CD4-positive, alpha-beta T cell treated with Interleukin-15 for 1 hour (primary cell): ENCODE measurements around the gene THOC2.
"Not testable (repeated sequence)": the region's sequence is repeated elsewhere in the genome, so short reads cannot be mapped to it uniquely, and the experiment has no call there.

Source experiments
- DNase-seq: peaks from one replicate; pipeline ENCODE4 v3.0.0-alpha.2; 2020

THOC2 gene

GRCh38 chrX:123736333-123736921, 3.6 kb upstream of the THOC2 start:
- DNase-seq = no peak

DNA sequence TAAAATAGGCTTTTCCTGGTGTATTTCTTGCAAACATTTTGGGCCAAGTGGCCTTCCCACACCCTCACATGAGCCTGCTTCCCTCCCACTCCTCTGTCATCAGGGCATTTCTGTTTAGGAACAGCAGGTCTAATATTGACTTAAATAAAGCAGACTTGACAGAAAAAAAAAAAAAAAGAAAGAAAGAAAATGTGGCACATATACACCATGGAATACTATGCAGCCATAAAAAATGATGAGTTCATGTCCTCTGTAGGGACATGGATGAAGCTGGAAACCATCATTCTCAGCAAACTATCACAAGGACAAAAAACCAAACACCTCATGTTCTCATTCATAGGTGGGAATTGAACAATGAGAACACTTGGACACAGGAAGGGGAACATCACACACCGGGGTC, 2.3 kb upstream of the THOC2 start:
- DNase-seq = not testable (repeated sequence)

DNA sequence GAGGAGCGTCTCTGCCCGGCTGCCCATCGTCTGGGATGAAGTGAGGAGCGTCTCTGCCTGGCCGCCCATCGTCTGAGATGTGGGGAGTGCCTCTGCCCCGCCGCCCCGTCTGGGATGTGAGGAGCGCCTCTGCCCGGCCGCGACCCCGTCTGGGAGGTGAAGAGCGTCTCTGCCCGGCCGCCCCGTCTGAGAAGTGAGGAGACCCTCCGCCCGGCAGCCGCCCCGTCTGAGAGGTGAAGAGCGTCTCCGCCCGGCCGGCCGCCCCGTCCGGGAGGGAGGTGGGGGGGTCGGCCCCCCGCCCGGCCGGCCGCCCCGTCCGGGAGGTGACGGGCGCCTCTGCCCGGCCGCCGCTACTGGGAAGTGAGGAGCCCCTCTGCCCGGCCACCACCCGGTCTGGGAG, 1.2 kb upstream of the THOC2 start:
- DNase-seq = not testable (repeated sequence)

GRCh38 chrX:123731987-123732669, 724 bp downstream of the THOC2 start:
- DNase-seq = no peak

DNA sequence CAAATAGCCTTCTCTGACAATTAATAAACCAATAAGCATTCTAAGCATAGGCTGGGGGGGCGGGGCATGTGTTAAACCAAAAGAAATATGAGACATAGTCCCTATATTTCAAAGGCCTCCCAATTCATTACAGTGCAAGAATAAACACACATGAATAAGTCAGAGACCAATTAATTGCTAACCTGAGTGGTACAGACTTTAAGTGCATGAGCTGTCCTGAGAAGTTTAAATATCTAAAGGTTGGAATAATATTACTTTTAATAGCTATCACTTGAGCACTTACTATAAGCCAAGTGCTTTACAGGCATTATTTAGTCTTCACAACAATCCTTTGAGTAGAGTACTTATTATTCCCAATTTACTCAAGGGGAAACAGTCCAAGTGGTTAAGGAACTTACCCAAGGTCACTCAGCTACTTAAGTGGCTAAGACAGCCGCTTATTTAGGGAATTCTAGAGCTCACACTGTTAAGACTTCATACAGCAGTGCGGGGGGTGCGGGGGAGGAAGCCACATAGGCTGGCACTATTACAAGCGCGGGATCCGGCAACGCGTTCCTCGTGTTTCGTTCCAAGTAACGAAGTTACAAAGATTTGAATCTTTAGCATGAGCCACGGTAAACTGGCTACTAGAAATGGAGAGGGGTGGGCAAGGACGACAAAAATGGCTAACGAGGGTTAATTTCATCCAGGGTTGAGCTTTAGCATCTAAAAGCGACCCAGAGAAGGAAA, 1.4 kb downstream of the THOC2 start:
- DNase-seq = no peak

DNA sequence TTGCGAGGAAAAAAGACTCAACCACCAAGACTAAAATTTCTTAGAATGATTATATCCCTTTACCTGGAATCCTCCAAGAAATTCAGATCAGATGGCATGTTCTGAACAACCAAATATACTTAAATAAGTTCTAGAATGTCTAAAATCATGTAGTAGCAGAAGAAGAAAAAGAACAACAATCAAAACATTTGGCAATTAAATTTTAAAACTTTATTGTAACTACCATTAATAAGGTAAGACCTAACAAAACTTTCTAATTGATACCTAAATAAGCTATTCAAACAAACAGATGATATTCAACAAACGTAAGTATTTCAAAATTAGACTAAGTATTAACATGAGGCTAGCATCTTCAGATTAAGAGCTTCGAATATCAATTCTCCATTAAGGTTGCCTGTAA, 4.3 kb downstream of the THOC2 start:
- DNase-seq = no peak

DNA sequence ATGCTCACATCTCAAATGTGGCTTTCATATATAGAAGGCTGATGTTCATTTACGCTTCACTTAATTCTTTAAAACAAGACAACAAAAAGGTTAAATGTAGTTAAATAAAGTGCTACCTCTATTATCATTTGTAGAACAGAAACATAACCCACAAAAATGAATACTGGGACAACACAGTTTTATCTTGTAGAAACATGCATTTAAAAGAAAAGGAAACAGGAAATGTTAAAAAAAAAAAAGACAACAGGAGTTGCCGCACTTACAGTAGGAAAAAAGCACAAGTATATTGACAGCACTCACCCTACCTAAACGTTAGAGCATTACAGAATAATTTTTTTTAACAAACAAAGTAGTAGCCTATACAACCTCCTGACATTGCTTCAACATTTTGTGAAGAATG, 4.8 kb downstream of the THOC2 start:
- no peak for DNase-seq

DNA sequence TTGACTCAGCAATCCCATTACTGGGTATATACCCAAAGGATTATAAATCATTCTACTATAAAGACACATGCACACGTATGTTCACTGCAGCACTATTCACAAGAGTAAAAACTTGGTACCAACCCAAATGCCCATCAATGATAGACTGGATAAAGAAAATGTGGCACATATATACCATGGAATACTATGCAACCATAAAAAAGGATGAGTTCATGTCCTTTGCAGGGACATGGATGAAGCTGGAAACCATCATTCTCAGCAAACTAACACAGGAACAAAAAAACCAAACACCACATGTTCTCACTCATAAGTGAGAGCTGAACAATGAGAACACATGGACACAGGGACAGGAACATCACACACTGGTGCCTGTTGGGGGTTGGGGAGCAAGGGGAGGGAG, 10.7 kb downstream of the THOC2 start:
- not testable (repeated sequence) for DNase-seq

DNA sequence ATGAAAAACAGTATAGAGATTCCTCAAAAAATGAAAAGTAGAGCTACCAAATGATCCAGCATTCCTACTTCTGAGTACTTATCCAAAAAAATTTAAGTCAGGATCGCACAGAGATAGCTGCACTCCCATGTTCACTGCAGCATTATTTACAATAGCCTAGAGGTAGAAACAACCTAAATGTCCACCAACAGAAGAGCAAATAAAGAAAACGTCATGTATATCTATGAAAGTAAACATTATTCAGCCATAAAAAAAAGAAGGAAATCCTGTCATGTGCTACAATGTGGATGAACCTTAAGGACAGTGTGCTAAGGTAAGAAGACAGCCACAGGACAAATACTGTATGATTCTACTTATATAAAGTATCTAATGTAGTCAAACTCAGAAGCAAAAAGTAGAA, 12.4 kb downstream of the THOC2 start:
- DNase-seq = no peak

GRCh38 chrX:123713841-123714240, 19.0 kb downstream of the THOC2 start:
- no peak for DNase-seq

- DNase-seq = no peak
Measured at GRCh38 chrX:123713434-123713833, 19.4 kb downstream of the THOC2 start.

DNA sequence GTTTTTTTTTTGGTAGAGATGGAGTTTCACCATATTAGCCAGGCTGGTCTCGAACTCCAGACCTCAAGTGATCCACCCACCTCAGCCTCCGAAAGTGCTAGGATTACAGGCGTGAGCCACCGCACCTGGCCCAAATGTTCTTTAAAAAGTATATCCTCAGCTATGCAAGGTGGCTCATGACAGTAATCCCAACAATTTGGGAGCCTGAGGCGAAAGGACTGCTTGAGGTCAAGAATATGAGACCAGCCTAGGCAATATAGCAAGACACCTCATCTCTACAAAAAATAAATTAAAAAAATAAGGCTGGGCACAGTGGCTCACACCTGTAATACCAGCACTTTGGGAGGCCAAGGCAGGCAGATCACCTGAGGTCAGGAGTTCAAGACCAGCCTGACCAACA, 21.7 kb downstream of the THOC2 start:
- not testable (repeated sequence) for DNase-seq

DNA sequence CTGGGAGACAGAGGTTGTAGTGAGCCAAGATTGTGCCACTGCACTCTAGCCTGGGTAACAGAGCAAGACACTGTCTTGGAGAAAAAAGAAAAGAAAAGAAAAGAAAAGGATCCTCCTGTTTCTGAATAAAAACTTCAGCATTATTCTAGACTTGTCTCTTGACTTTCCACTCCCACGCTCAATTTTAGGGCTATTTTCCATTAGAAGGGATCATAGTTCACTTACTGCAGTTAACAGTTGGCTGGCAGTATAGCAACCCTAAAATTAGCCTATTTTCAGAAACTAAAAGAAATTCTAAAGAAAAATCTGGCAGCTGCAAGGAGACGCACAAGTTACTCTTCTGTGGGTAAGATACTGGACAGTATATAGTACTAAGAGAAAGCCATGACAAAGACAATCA, 28.1 kb downstream of the THOC2 start:
- no peak for DNase-seq

GRCh38 chrX:123698979-123699520, 33.8 kb downstream of the THOC2 start:
- no peak for DNase-seq

DNA sequence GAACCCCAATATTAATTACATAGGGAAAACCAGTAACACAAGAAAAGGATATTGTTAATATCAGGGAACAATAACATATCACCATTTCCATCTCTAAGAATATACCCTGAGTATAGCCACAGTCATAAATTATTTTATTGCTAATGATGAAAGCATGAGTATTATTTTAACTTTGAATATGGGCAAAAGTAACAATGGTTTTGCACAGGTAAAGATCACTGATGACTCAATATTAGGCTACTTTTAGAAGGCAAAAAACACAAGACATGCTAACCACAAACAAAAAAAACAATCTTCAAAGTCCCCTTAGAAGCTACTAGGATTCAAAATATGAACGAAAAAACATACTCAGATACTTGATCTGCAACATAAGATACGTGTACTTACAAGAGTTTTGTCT, 36.5 kb downstream of the THOC2 start:
- no peak for DNase-seq

- DNase-seq = no peak
Measured at GRCh38 chrX:123695242-123695641, 37.6 kb downstream of the THOC2 start.

DNA sequence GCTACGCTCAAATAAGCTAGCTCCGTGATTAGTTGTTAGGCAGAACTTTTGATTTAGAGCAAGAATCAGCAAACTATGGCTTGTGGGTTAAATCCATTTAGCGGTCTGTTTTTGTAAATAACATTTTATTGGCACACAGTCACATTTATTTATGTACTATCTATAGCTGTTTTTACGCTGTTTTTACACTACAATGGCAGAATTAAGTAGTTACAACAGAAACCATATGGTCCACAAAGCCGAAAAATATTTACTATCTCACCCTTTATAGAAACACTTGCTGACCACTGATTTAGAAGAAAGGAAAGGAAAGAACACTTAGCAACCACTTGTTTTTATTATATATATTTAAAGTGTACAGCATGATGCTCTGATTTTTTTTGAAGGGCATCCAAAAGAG, 41.1 kb downstream of the THOC2 start:
- no peak for DNase-seq

- no peak for DNase-seq
Measured at GRCh38 chrX:123688524-123688923, 44.3 kb downstream of the THOC2 start.

DNA sequence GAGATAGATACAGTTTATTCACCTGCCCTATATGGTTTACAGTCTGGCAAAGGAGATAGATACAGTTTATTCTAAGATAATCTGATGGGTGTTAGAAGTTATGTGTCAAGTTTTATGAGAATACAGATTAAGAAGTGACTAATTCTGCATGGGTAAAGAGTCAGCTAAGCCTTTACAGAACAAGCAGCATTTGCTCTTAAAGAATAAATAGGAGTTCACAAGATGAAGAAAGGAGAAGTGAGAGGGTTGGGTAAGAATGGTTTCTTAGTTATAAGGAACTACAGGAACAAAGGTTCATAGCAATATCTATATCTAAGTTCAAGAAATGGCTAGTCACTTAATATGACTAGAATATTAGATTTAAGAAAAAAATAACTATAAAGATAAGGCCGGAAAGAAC, 47.6 kb downstream of the THOC2 start:
- no peak for DNase-seq

DNA sequence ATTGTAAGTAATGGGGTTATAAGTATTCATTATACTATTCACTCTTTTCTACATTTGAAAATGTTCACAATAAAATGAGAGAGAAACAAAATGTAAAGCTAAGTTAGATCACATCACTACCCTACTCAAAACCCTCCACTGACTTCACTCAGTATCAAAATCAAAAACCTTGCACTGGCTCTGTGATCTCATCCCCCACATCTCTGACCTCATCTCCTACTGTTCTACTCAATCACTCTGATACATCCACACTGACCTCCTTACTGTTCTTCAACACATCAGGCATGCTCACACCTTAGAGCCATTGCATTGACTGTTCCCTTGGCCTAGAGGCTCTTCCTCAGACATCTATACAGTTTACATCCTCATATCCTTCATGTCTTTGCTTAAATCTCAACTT, 50.7 kb downstream of the THOC2 start:
- no peak for DNase-seq

GRCh38 chrX:123679733-123680460, 53.0 kb downstream of the THOC2 start:
- not testable (repeated sequence) for DNase-seq

- no peak for DNase-seq
Measured at GRCh38 chrX:123675154-123675553, 57.7 kb downstream of the THOC2 start.

GRCh38 chrX:123673813-123674212, 59.0 kb downstream of the THOC2 start:
- no peak for DNase-seq
